Measurements from ENCODE around the gene CRIP3.
A peak's percentile ranks its signal among the peaks of the same experiment; 100 is the strongest.
"Not testable (repeated sequence)": the region's sequence is repeated elsewhere in the genome, so short reads cannot be mapped to it uniquely, and the experiment has no call there.

The CRIP3 gene

GRCh38 chr6:43308101-43308989 lies at the start of gene CRIP3:
CRIP3 (minus strand) TSS chr6:43308826; CDS start chr6:43308792, 34 bp downstream.
- peak; percentile 32 for DNase-seq

DNA sequence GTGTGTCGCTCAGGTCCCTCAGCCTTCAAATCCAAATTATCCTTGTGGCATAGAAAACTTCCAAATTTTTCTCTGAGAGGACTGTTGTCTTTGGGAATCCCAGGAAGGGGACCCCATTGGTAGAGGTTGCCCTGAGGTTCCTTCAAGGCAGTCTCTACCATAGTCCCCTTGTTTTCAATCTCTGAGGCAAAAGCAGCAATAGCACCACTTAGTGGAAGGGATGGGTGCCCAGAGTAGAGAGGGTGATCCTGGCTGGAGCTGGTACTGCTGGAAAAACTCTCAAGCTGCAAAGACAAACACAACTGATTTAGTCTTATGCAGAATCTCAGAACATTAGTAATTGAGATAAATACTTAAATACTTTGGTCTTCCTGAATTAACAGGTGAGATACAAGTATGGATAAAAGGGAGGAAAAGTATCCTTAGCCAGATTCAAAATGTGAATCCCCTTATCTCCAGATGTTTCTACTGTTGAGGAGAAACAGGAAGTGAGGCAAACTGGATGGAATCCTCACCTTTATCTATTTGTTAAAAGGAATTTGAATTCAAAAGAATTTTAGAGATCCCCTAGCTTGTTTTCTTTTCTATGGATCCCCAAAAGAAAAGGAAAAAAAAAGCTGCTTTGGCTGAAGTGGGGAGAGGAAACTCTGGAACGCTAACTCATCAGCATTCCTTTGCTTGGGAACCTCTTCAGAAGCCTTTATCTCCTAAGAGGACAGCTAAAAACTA lies 47.4 kb upstream of the CRIP3 start:
- no peak for DNase-seq

- DNase-seq, result not testable (repeated sequence)
These were observed 43.3 kb upstream of the CRIP3 start for GRCh38 chr6:43351951-43352350.

DNA sequence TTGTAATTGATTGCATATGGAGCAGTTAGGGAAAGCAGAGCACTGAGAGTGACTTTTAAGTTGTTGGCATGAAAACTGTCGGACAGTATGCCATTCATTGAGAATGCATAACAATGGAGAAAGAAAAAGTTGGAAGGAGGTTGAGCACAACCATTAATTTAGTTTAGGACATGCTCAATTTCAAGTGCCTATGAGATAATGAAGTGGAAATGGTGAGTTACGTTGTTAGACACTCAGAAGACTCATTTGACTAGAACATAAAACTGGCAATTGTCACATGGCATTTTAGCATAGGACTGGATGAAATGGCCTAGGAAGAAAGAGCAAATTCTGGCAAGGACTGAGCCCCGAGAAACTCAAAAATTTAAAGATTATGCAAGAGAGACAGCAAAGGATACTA lies 38.8 kb upstream of the CRIP3 start:
- no peak for DNase-seq

- no peak for DNase-seq
These were observed 38.4 kb upstream of the CRIP3 start for GRCh38 chr6:43347021-43347420.

- DNase-seq, result not testable (repeated sequence)
These were observed 37.6 kb upstream of the CRIP3 start for GRCh38 chr6:43346243-43346642.

GRCh38 chr6:43339168-43339567 lies 30.5 kb upstream of the CRIP3 start:
- DNase-seq, result no peak

DNA sequence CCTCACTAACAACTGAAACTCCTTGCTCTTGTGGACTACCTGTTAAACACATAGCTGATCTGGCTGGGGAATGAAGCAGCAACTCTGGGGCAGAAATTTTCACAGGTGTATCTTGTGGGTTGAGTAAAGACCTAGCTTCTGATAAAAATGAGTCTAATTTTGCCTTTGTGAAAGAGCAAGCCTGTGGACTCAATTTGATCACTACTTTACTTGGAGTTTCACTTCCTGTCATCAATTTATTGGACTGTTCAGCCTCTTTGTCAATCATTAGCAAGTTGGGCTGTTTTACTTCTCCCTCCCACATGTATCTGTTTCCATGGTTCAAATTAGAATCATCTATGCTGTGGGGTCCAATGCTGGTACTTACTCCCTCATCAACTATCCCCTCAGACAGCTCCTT lies 29.6 kb upstream of the CRIP3 start:
- no peak for DNase-seq

DNA sequence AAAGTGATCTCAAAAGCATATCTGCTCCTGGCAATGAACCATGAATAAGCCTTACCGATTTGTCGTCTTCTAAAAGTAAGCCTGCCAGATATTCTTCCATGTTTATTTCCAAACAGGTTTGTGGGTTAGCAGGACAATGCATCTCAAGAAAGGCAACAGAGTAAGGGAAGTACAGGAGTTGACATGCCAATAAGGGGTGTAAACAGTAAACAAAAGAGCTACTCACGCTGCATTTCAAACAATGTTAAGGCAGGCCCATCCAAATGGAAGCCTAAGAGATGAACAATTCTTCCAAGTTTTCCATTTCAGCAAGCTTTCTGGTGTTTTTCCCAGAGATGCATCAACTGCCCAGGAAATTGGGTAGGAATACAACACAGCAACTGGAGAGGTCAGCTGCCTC lies 27.8 kb upstream of the CRIP3 start:
- DNase-seq, result no peak

GRCh38 chr6:43335469-43335868 lies 26.8 kb upstream of the CRIP3 start:
- DNase-seq, result no peak

- no peak for DNase-seq
These were observed 26.0 kb upstream of the CRIP3 start for GRCh38 chr6:43334466-43335095.

GRCh38 chr6:43331891-43332290 lies 23.3 kb upstream of the CRIP3 start:
- no peak for DNase-seq

GRCh38 chr6:43331470-43331869 lies 22.8 kb upstream of the CRIP3 start:
- no peak for DNase-seq

- no peak for DNase-seq
These were observed 19.9 kb upstream of the CRIP3 start for GRCh38 chr6:43328528-43328927.

DNA sequence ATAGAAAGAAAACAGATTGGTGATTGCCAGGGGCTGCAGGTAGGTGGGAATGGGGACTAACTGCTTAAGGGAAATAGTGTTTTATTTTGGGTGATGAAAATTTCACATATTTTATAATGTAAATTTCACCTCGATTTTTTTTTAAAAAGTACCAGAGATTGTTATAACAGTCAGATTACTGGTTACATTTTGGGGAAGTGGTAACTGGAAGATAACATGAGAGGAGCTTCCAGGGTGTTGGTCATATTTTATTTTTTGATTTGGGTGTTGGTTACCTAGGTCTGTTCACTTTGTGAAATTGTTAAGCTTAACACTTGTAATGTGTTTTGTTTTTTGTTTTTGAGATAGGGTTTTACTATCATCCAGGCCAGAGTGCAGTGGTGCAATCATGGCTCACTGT lies 17.2 kb upstream of the CRIP3 start:
- no peak for DNase-seq

DNA sequence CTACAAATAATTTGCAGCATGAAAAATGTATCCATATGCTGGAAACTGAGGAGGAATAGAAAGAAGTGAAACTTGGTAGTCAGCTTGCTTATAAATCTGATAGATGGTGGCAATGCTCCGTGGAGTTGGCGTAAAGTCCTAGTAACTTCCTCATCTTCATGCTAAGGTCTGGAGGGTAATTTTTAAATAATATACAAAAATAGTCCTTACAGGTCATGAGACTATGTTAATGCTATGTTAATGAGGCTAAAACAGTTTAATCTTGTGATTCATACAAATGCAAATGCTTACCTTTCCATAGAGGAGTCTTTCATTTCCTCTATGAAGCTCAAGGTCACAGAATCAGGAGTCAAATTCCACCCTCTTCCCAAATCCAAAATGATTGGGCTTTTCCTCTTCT lies 9.4 kb upstream of the CRIP3 start:
- no peak for DNase-seq

GRCh38 chr6:43313813-43314212 lies 5.2 kb upstream of the CRIP3 start:
- no peak for DNase-seq

GRCh38 chr6:43311666-43312065 lies 3.0 kb upstream of the CRIP3 start:
- DNase-seq, result no peak

DNA sequence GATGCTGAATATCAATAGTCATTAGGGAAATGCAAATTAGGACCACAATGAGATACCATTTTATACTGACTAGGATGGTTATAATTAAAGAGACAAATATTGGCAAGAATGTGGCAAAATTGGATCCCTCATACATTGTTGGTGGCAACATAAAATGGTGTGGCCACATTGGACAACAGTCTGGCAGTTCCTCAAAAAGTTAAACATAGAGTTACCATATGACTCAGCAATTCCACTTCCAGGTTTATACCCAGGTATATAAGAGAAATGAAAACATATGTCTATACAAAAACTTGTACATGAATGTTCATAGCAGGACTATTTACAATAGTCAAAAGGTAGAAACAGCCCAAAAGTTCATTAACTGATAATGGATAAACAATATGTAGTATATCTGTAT lies 2.0 kb upstream of the CRIP3 start:
- DNase-seq, result no peak

DNA sequence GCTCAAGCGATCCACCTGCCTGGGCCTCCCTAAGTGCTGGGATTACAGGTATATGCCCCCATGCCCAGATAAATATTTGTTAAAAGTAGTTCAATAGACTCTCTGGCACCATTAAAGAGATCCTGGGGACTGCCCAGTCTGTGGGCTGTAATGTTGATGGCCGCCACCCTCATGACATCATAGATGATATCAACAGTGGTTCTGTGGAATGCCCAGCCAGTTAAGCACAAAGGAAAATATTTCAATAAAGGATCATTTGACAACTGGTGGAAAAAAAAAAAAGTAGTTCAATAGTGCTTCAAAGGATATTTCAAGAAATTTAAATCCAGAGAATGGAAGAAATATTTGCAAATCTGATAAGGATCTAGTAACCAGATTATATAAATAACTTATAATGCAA lies 1.5 kb upstream of the CRIP3 start:
- DNase-seq, result no peak

DNA sequence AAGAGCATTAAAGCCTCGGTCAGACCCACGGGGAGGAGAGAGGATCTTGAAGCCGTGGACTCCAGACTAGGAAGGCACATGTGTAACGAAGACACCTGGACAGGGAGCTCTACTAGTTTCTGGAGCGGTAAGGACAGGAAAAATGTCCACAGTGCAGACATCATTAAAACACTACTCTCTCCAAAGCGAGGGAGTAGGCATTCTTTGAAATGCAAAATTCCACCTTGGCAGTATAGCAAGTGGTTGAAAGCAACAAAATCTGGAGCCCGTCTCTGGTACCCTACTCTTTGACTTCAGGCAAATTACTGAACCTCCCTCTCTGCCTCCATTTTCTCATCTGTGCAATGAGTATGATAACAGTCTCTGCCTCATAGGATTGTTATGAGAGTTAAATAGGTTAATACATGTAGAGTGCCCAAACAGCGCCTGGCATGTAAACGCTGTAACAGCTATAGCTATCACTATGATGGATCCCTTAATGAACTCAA lies 408 bp upstream of the CRIP3 start:
- no peak for DNase-seq

DNA sequence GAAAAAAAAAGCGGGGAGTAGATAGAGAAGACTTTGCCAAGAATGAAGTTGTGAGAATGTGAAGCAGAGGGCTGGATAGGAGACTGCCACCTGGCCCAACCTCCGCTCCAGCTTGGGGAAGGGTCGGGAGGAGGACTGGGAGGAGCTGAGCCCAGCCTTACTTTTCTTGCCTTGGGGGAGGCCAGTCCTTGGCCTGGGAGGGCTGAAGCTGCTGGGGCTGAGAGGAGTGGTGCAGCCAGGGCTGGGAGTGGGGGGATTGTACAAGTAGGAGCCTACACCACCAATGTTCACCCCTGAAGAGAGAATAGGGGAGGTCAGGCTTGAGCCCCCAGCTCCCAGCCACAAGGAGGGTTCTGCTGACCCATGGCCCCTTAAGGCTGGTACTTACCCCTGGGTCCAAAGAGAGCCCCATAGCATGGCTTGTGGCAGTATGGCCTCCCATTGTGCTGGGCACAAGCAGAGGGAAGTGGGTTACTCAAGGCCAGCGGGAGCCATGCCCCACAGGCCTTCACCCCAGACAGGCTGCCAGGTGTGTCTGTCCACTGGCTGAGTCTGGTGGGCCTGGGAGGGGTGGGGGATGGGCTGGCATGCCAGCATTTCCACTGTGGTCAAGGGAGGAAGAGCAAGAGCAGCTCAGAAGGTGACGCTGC lies 1.1 kb downstream of the CRIP3 start:
- no peak for DNase-seq

- DNase-seq, result no peak
These were observed 2.5 kb downstream of the CRIP3 start for GRCh38 chr6:43306086-43306485.
